DOHH2 (cell line): ENCODE data around the gene ATP8B3.

Source experiments
- H3F3A ChIP-seq: fragments of 200-600 bp; sonication (generic), shearing (Covaris generic); 2 replicates; pipeline ENCODE4 v1.6.0; 2016; ENCODE audit warnings: antibody characterized with exemption, mild to moderate bottlenecking; ENCODE audit not compliant: control insufficient read depth, insufficient read depth
- H3K27ac ChIP-seq: fragments of 200-600 bp; sonication (generic); 2 replicates; pipeline ENCODE4 v1.5.1; 2014; ENCODE audit warnings: low read depth, mild to moderate bottlenecking, low read length, moderate library complexity
- H3K27me3 ChIP-seq: fragments of 200-600 bp; sonication (generic); 2 replicates; pipeline ENCODE4 v1.6.1; 2014; ENCODE audit warnings: mild to moderate bottlenecking, low read length, mixed read lengths; ENCODE audit not compliant: control insufficient read depth
- H3K36me3 ChIP-seq: fragments of 200-600 bp; sonication (generic); 2 replicates; pipeline ENCODE4 v1.6.1; 2014; ENCODE audit warnings: mild to moderate bottlenecking, low read length, moderate library complexity, mixed read lengths; ENCODE audit not compliant: control insufficient read depth
- H3K4me1 ChIP-seq: fragments of 200-600 bp; sonication (generic); 2 replicates; pipeline ENCODE4 v1.6.1; 2014; ENCODE audit warnings: mild to moderate bottlenecking, low read length, mixed read lengths; ENCODE audit not compliant: control insufficient read depth
- H3K4me2 ChIP-seq: fragments of 200-600 bp; sonication (generic); 2 replicates; pipeline ENCODE4 v1.6.0; 2014; ENCODE audit warnings: mild to moderate bottlenecking, low read length, moderate library complexity
- H3K4me3 ChIP-seq: fragments of 200-600 bp; sonication (generic); 2 replicates; pipeline ENCODE4 v1.5.1; 2014; ENCODE audit warnings: mild to moderate bottlenecking, low read length, mixed read lengths
- H3K79me2 ChIP-seq: fragments of 200-600 bp; sonication (generic); 2 replicates; pipeline ENCODE4 v1.6.1; 2014; ENCODE audit warnings: mild to moderate bottlenecking, low read length, mixed read lengths; ENCODE audit not compliant: control insufficient read depth
- H3K9me2 ChIP-seq: fragments of 200-600 bp; sonication (generic); replicated peaks from 2 replicates; pipeline ENCODE4 v1.6.1; 2014; ENCODE audit warnings: mild to moderate bottlenecking, low read length, mixed read lengths; ENCODE audit not compliant: control insufficient read depth
- H3K9me3 ChIP-seq: fragments of 200-600 bp; sonication (generic); 2 replicates; pipeline ENCODE4 v1.6.1; 2014; ENCODE audit warnings: antibody characterized with exemption, low read length, mixed read lengths; ENCODE audit not compliant: control insufficient read depth, insufficient read depth
- H4K20me1 ChIP-seq: fragments of 200-600 bp; sonication (generic); 2 replicates; pipeline ENCODE4 v1.6.0; 2014; ENCODE audit warnings: low read depth, mild to moderate bottlenecking, antibody characterized with exemption, low read length, moderate library complexity; ENCODE audit not compliant: control insufficient read depth, insufficient read depth
- EZH2phosphoT487 ChIP-seq: fragments of 200-600 bp; sonication (generic); IDR thresholded peaks from 2 replicates; pipeline ENCODE4 v1.6.1; 2017; ENCODE audit warnings: borderline replicate concordance, mild to moderate bottlenecking, antibody characterized with exemption, low read length, moderate library complexity, mixed read lengths
- TF ChIP-seq, protein P1 (sequence below): fragments of 200-600 bp; sonication (generic); IDR thresholded peaks from one replicate; pipeline ENCODE4 v1.5.1; 2014; ENCODE audit warnings: antibody characterized with exemption, mild to moderate bottlenecking, low read depth, low read length; ENCODE audit not compliant: poor library complexity, severe bottlenecking

ATP8B3 gene, protein sequence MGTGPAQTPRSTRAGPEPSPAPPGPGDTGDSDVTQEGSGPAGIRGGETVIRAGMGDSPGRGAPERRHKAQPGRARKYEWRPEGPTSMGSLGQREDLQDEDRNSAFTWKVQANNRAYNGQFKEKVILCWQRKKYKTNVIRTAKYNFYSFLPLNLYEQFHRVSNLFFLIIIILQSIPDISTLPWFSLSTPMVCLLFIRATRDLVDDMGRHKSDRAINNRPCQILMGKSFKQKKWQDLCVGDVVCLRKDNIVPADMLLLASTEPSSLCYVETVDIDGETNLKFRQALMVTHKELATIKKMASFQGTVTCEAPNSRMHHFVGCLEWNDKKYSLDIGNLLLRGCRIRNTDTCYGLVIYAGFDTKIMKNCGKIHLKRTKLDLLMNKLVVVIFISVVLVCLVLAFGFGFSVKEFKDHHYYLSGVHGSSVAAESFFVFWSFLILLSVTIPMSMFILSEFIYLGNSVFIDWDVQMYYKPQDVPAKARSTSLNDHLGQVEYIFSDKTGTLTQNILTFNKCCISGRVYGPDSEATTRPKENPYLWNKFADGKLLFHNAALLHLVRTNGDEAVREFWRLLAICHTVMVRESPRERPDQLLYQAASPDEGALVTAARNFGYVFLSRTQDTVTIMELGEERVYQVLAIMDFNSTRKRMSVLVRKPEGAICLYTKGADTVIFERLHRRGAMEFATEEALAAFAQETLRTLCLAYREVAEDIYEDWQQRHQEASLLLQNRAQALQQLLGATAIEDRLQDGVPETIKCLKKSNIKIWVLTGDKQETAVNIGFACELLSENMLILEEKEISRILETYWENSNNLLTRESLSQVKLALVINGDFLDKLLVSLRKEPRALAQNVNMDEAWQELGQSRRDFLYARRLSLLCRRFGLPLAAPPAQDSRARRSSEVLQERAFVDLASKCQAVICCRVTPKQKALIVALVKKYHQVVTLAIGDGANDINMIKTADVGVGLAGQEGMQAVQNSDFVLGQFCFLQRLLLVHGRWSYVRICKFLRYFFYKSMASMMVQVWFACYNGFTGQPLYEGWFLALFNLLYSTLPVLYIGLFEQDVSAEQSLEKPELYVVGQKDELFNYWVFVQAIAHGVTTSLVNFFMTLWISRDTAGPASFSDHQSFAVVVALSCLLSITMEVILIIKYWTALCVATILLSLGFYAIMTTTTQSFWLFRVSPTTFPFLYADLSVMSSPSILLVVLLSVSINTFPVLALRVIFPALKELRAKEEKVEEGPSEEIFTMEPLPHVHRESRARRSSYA (N-terminal part only)

DNA sequence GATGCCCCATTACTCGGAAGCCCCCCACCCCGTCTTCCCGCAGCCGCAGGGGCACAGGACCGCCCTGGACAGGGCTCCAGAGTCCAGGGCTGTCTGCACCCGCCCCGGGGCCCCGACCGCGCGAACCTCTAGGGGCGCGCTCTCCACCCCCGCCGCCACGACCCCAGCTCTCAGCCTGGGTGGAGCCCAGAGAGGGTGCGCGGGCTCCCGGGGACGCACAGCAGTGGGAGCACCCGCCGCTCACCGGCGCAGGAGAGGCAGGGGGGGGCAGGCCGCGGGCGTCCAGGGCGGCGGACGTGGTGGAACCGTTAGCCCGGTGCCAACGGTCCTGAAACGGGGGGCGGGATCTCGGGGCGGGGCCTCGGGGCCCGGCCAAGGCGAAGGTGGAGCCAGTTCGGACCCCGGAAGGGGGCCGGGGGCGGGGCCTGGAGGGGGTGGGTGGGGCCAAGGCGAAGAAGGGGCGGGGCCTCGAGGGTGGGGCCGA lies at the start of gene ATP8B3:
Gene ATP8B3, minus strand, starts transcription at position 335 of the 484 bp plus-strand sequence. CDS start 540 bp downstream, outside the sequence.
- Histone ChIP-seq H3K4me2 (peak within 1 kb of the TSS; percentile 77), H3K27ac (peak within 1 kb of the TSS; percentile 46), H3K9me3 (no peaks in the 10 kb centered on the region), H3K9me2 (no peaks in the 10 kb centered on the region), H3F3A (no peaks in the 10 kb centered on the region), H3K4me1 (peaks cover 21% of the 10 kb centered on the region), H4K20me1 (no peaks in the 10 kb centered on the region), H3K4me3 (peak within 1 kb of the TSS; percentile 75), H3K36me3 (peaks cover 20% of the 10 kb centered on the region), H3K79me2 (no peaks in the 10 kb centered on the region), H3K27me3 (no peaks in the 10 kb centered on the region)
- TF ChIP-seq, protein P1, sequence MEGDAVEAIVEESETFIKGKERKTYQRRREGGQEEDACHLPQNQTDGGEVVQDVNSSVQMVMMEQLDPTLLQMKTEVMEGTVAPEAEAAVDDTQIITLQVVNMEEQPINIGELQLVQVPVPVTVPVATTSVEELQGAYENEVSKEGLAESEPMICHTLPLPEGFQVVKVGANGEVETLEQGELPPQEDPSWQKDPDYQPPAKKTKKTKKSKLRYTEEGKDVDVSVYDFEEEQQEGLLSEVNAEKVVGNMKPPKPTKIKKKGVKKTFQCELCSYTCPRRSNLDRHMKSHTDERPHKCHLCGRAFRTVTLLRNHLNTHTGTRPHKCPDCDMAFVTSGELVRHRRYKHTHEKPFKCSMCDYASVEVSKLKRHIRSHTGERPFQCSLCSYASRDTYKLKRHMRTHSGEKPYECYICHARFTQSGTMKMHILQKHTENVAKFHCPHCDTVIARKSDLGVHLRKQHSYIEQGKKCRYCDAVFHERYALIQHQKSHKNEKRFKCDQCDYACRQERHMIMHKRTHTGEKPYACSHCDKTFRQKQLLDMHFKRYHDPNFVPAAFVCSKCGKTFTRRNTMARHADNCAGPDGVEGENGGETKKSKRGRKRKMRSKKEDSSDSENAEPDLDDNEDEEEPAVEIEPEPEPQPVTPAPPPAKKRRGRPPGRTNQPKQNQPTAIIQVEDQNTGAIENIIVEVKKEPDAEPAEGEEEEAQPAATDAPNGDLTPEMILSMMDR = peak; percentile 68
- TF ChIP-seq EZH2phosphoT487 = no peak

DNA sequence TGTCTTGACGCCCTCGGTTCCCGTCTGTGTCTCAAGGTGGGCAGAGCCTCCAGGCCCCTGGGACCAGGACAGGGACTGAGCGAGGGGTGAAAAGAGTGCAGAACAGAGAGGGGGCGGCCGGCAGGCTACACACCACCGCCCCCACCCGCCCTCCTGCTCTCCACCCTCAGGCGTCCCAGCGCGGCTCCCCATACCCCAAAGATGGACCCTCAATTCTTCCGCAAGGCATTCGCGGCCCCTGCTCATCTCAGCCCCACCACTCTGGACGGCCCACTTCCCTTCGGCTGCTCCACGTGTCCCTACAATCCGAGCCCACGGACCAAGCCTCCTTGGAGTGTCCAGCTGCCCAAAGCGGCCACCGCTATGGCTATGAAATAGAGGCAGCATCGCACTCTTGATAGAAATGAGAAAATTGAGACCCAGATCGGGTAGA lies 49.5 kb upstream of the ATP8B3 start:
- H3K9me2 ChIP-seq = no peaks in the 10 kb centered on the region
- 0 out of 2 replicates have a peak, but pooled peaks cover 3% of the 10 kb centered on the region for H4K20me1 ChIP-seq
- peaks cover 65% of the 10 kb centered on the region for H3K4me1 ChIP-seq
- peaks cover 8% of the 10 kb centered on the region; the same call in 1 of the 2 replicates for H3F3A ChIP-seq
- H3K36me3 ChIP-seq = peaks cover 8% of the 10 kb centered on the region; the same call in 1 of the 2 replicates
- H3K27me3 ChIP-seq = no peaks in the 10 kb centered on the region
- peak overlapping the region; percentile 83 for H3K4me2 ChIP-seq
- no peaks in the 10 kb centered on the region for H3K9me3 ChIP-seq
- TF ChIP-seq EZH2phosphoT487 = no peak
- TF ChIP-seq, protein P1 = no peak
- H3K79me2 ChIP-seq = peaks cover 71% of the 10 kb centered on the region
- peak overlapping the region; percentile 80 for H3K4me3 ChIP-seq
- peak overlapping the region; percentile 37; the same call in 1 of the 2 replicates for H3K27ac ChIP-seq

DNA sequence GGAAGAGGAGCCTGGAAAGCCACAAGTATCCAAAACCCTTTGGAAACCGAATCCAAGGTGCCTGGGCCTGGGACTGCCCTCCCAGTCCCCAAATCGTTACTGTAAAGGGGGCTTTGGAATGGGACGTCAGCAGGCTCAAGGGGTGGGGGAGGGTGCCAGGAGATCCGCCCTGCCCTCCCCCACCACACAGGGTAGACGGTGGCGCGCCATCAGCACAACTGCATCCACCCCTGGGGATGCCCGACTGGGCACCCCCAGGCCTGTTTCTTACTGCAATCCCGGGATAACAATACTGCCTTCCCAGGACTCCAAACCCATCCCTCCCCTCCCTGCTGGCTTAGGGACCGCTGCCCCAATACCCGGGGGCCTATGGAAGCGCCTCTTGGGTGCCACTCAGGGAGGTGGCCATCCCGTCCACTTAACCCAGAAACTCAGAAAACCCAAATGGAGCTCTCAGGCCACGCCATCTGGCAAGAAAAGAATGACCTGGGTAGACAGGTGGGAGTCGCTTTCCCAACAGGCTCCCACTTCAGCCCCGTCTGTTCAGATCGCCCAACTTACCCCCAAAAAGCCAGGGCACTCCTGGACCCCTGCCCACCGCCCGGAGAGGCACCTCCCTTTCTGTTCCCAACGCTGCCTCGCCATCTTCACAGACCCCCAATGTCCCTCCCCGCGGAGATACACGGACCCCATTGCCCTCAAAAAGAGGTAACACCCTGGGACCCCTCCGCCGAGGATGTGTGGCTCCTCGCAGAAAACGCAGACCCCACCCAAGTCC lies 48.9 kb upstream of the ATP8B3 start:
- Histone ChIP-seq H4K20me1 (0 out of 2 replicates have a peak, but pooled peaks cover 4% of the 10 kb centered on the region), H3K36me3 (peaks cover 8% of the 10 kb centered on the region; the same call in 1 of the 2 replicates), H3K4me3 (peak overlapping the region; percentile 80), H3K27ac (no peak overlapping the region), H3K27me3 (no peaks in the 10 kb centered on the region), H3K79me2 (peaks cover 77% of the 10 kb centered on the region), H3K4me2 (peak overlapping the region; percentile 83), H3K9me2 (no peaks in the 10 kb centered on the region), H3K9me3 (no peaks in the 10 kb centered on the region), H3K4me1 (peaks cover 71% of the 10 kb centered on the region), H3F3A (peaks cover 13% of the 10 kb centered on the region)
- TF ChIP-seq, protein P1 = no peak
- no peak for TF ChIP-seq EZH2phosphoT487
